HepG2 (cell line): Measurements from ENCODE around the gene SLC2A11. TPM values are rescaled to one million over a fixed set of nuclear protein-coding genes. Genes with fewer than 3 reads are reported as not detected.

Experiments
- PREB ChIP-seq: sonication (generic); formaldehyde crosslinking; IDR thresholded peaks from 2 replicates; pipeline ENCODE4 v1.4.0; 2020; ENCODE audit warnings: missing genetic modification reagents
- RFXAP ChIP-seq: sonication (generic); formaldehyde crosslinking; IDR thresholded peaks from 2 replicates; pipeline ENCODE4 v1.4.0; 2020; ENCODE audit warnings: missing genetic modification reagents, borderline replicate concordance
- SAP130 ChIP-seq: IDR thresholded peaks from 2 replicates; pipeline ENCODE4 v1.6.1; 2016; ENCODE audit warnings: low read depth
- TEAD2 ChIP-seq: sonication (generic); formaldehyde crosslinking; IDR thresholded peaks from 2 replicates; pipeline ENCODE4 v1.9.0; 2021; ENCODE audit warnings: missing genetic modification reagents
- USF2 ChIP-seq, 2 experiments: sonication (generic) in 1 of 2; formaldehyde crosslinking in 1 of 2; IDR thresholded peaks; 2 replicates each; pipeline versions ENCODE4 v1.5.1 to v1.6.1; 2011 to 2020; ENCODE audit warnings: borderline replicate concordance in 1 of 2, low read depth in 1 of 2, low read length in 1 of 2, mild to moderate bottlenecking in 1 of 2, missing genetic modification reagents in 1 of 2, moderate library complexity in 1 of 2
- ZFP1 ChIP-seq: IDR thresholded peaks from 2 replicates; pipeline ENCODE4 v1.6.1; 2016
- ZFP90 ChIP-seq: sonication (generic); formaldehyde crosslinking; IDR thresholded peaks from 2 replicates; pipeline ENCODE4 v1.8.0; 2022; ENCODE audit warnings: missing genetic modification reagents, mild to moderate bottlenecking, inconsistent platforms, borderline replicate concordance
- ZMYM2 ChIP-seq: sonication (generic); formaldehyde crosslinking; IDR thresholded peaks from 2 replicates; pipeline ENCODE4 v1.8.0; 2022; ENCODE audit warnings: mild to moderate bottlenecking, missing genetic modification reagents
- ZNF207 ChIP-seq: fragments of 450-650 bp; IDR thresholded peaks from 2 replicates; pipeline ENCODE4 v1.6.1; 2016; ENCODE audit warnings: antibody characterized with exemption, borderline replicate concordance
- ZNF569 ChIP-seq: sonication (generic); formaldehyde crosslinking; IDR thresholded peaks from 2 replicates; pipeline ENCODE4 v1.5.0; 2020; ENCODE audit warnings: mild to moderate bottlenecking, missing genetic modification reagents, moderate library complexity, borderline replicate concordance
- ZSCAN9 ChIP-seq: IDR thresholded peaks from 2 replicates; pipeline ENCODE4 v1.6.1; 2016; ENCODE audit warnings: borderline replicate concordance
- polyA plus RNA-seq, 8 experiments: library from polyadenylated mRNA; depleted of rRNA in 3 of 8; stranded (reverse) in 7 of 8; unstranded in 1 of 8; fragments of >200 nt; fragmentation: Illumina TruSeq in 4 of 8; extraction: Trizol in 4 of 8; gene quantifications; 2 replicates each; pipeline versions ENCODE4 v1.2.1 to v1.2.3, GENCODE V29; 2011 to 2016; ENCODE audit warnings: low read depth in 4 of 8, missing spikeins in 1 of 8, mixed read lengths in 1 of 8; ENCODE audit not compliant: insufficient read depth in 1 of 8
- total RNA-seq, 5 experiments: library from RNA; depleted of rRNA; stranded (reverse); fragments of >200 nt; fragmentation: Illumina TruSeq; extraction: Trizol; gene quantifications; 2 replicates each; pipeline ENCODE4 v1.2.3, GENCODE V29; 2016; ENCODE audit warnings: low read depth in 1 of 5
- TF ChIP-seq, protein P1 (sequence below): IDR thresholded peaks from 2 replicates; pipeline ENCODE4 v1.4.0; 2020; ENCODE audit warnings: mild to moderate bottlenecking, missing genetic modification reagents
- TF ChIP-seq, protein P2 (sequence below): sonication (generic); formaldehyde crosslinking; IDR thresholded peaks from 2 replicates; pipeline ENCODE4 v1.4.0; 2020; ENCODE audit warnings: missing genetic modification reagents, borderline replicate concordance
- TF ChIP-seq, protein P3 (sequence below): sonication (generic); formaldehyde crosslinking; IDR thresholded peaks from 2 replicates; pipeline ENCODE4 v1.4.0; 2020; ENCODE audit warnings: missing genetic modification reagents
- TF ChIP-seq, protein P4 (sequence below): sonication (generic); formaldehyde crosslinking; IDR thresholded peaks from 2 replicates; pipeline ENCODE4 v1.4.0; 2020; ENCODE audit warnings: missing genetic modification reagents

Gene SLC2A11
- total and polyA plus RNA-seq, 2 of the 13 experiments (the other 11 are each of a cell fraction or from before 2014, with no cell fraction given), result 15.2 to 15.4 TPM

GRCh38 chr22:23856721-23857605, 712 bp upstream of the SLC2A11 start (continued):
- TF ChIP-seq, protein P1, sequence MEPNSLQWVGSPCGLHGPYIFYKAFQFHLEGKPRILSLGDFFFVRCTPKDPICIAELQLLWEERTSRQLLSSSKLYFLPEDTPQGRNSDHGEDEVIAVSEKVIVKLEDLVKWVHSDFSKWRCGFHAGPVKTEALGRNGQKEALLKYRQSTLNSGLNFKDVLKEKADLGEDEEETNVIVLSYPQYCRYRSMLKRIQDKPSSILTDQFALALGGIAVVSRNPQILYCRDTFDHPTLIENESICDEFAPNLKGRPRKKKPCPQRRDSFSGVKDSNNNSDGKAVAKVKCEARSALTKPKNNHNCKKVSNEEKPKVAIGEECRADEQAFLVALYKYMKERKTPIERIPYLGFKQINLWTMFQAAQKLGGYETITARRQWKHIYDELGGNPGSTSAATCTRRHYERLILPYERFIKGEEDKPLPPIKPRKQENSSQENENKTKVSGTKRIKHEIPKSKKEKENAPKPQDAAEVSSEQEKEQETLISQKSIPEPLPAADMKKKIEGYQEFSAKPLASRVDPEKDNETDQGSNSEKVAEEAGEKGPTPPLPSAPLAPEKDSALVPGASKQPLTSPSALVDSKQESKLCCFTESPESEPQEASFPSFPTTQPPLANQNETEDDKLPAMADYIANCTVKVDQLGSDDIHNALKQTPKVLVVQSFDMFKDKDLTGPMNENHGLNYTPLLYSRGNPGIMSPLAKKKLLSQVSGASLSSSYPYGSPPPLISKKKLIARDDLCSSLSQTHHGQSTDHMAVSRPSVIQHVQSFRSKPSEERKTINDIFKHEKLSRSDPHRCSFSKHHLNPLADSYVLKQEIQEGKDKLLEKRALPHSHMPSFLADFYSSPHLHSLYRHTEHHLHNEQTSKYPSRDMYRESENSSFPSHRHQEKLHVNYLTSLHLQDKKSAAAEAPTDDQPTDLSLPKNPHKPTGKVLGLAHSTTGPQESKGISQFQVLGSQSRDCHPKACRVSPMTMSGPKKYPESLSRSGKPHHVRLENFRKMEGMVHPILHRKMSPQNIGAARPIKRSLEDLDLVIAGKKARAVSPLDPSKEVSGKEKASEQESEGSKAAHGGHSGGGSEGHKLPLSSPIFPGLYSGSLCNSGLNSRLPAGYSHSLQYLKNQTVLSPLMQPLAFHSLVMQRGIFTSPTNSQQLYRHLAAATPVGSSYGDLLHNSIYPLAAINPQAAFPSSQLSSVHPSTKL (CRISPR knock-in tag), result peak; percentile 38
- no peak for TF ChIP-seq RFXAP (CRISPR knock-in tag)
- TF ChIP-seq, protein P2, sequence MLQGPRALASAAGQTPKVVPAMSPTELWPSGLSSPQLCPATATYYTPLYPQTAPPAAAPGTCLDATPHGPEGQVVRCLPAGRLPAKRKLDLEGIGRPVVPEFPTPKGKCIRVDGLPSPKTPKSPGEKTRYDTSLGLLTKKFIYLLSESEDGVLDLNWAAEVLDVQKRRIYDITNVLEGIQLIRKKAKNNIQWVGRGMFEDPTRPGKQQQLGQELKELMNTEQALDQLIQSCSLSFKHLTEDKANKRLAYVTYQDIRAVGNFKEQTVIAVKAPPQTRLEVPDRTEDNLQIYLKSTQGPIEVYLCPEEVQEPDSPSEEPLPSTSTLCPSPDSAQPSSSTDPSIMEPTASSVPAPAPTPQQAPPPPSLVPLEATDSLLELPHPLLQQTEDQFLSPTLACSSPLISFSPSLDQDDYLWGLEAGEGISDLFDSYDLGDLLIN, result no peak
- TF ChIP-seq ZFP90 (CRISPR knock-in tag), result no peak
- TF ChIP-seq SAP130 (CRISPR knock-in tag), result no peak
- TF ChIP-seq ZMYM2 (CRISPR knock-in tag), result no peak
- no peak for TF ChIP-seq USF2 (IDR thresholded peaks at IDR 0.05; ENCODE audit: low read depth, low read length)
- no peak for TF ChIP-seq USF2 (CRISPR knock-in tag; IDR thresholded peaks at IDR 0.05; ENCODE audit: borderline replicate concordance)
- no peak for TF ChIP-seq TEAD2 (CRISPR knock-in tag)
- TF ChIP-seq ZFP1 (CRISPR knock-in tag), result no peak
- TF ChIP-seq, protein P3, sequence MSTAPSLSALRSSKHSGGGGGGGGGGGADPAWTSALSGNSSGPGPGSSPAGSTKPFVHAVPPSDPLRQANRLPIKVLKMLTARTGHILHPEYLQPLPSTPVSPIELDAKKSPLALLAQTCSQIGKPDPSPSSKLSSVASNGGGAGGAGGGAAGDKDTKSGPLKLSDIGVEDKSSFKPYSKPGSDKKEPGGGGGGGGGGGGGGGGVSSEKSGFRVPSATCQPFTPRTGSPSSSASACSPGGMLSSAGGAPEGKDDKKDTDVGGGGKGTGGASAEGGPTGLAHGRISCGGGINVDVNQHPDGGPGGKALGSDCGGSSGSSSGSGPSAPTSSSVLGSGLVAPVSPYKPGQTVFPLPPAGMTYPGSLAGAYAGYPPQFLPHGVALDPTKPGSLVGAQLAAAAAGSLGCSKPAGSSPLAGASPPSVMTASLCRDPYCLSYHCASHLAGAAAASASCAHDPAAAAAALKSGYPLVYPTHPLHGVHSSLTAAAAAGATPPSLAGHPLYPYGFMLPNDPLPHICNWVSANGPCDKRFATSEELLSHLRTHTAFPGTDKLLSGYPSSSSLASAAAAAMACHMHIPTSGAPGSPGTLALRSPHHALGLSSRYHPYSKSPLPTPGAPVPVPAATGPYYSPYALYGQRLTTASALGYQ (CRISPR knock-in tag), result no peak
- no peak for TF ChIP-seq ZNF569 (CRISPR knock-in tag)
- TF ChIP-seq ZSCAN9 (CRISPR knock-in tag), result no peak
- TF ChIP-seq, protein P4, sequence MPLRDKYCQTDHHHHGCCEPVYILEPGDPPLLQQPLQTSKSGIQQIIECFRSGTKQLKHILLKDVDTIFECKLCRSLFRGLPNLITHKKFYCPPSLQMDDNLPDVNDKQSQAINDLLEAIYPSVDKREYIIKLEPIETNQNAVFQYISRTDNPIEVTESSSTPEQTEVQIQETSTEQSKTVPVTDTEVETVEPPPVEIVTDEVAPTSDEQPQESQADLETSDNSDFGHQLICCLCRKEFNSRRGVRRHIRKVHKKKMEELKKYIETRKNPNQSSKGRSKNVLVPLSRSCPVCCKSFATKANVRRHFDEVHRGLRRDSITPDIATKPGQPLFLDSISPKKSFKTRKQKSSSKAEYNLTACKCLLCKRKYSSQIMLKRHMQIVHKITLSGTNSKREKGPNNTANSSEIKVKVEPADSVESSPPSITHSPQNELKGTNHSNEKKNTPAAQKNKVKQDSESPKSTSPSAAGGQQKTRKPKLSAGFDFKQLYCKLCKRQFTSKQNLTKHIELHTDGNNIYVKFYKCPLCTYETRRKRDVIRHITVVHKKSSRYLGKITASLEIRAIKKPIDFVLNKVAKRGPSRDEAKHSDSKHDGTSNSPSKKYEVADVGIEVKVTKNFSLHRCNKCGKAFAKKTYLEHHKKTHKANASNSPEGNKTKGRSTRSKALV (CRISPR knock-in tag), result no peak
- TF ChIP-seq PREB (CRISPR knock-in tag), result no peak
- no peak for TF ChIP-seq ZNF207
